ENCODE data around the gene ZNF563.

- no peak for TF ChIP-seq CTCF (IDR thresholded peaks at IDR 0.05 in 8 of 11, conservative IDR thresholded peaks at IDR 0.05 in 3 of 11)
- TF ChIP-seq POLR2A (IDR thresholded peaks at IDR 0.05) = no peak
- TF ChIP-seq POLR2AphosphoS5 (IDR thresholded peaks at IDR 0.05) = no peak
Measured at GRCh38 chr19:12284631-12285030, 48.8 kb downstream of the ZNF563 start.

Data from spleen (tissue), 7 donors.